Uterus (tissue), 4 donors: ENCODE measurements around the gene TRABD. TPM values are rescaled to one million over a fixed set of nuclear protein-coding genes. Genes with fewer than 3 reads are reported as not detected.

Experiments used
- DNase-seq, 2 donors: peaks; one replicate each; pipeline ENCODE4 v3.0.0-alpha.2; 2019 to 2020
- H3K27ac ChIP-seq, 2 donors: fragments of 200-600 bp; sonication (generic); 1 replicate in 1 of 2; 2 replicates in 1 of 2; pipeline ENCODE4 v1.5.1; 2016 to 2018
- H3K27me3 ChIP-seq, 2 donors: fragments of 200-600 bp; sonication (generic); one replicate each; pipeline ENCODE4 v1.5.1; 2018 to 2019; ENCODE audit warnings: control low read depth in 1 of 2
- H3K36me3 ChIP-seq, 2 donors: fragments of 200-600 bp; sonication (generic); one replicate each; pipeline ENCODE4 v1.5.1; 2019; ENCODE audit warnings: control low read depth in 1 of 2
- H3K4me1 ChIP-seq, 2 donors: fragments of 200-600 bp; sonication (generic); one replicate each; pipeline ENCODE4 v1.5.1; 2018 to 2019; ENCODE audit warnings: control low read depth in 1 of 2
- H3K4me3 ChIP-seq, 2 donors: fragments of 200-600 bp; sonication (generic); 1 replicate in 1 of 2; 2 replicates in 1 of 2; pipeline ENCODE4 v1.5.1; 2018 to 2019; ENCODE audit warnings: mild to moderate bottlenecking in 1 of 2
- H3K9me3 ChIP-seq, 2 donors: fragments of 200-600 bp; sonication (generic); one replicate each; pipeline ENCODE4 v1.5.1; 2019; ENCODE audit warnings: control low read depth in 1 of 2
- CTCF ChIP-seq, 4 experiments: fragments of 200-600 bp in 2 of 4; fragments of 450-650 bp in 2 of 4; sonication (generic) in 2 of 4; IDR thresholded peaks; one replicate each; pipeline ENCODE4 v1.5.1; 2016 to 2019; ENCODE audit warnings: antibody characterized with exemption in 4 of 4, mild to moderate bottlenecking in 2 of 4, moderate library complexity in 1 of 4
- POLR2A ChIP-seq, 2 donors: fragments of 450-650 bp; IDR thresholded peaks; one replicate each; pipeline ENCODE4 v1.6.1; 2016; ENCODE audit warnings: antibody characterized with exemption in 2 of 2, mild to moderate bottlenecking in 1 of 2, moderate library complexity in 1 of 2
- intact Hi-C: fragments of 100-400 bp; cut with DNase I; formaldehyde crosslinking; loops from one replicate; pipeline ENCODE4 v1.15.1; 2023; ENCODE audit warnings: low total_unique reads
- total RNA-seq, 4 donors: library from RNA; depleted of rRNA in 3 of 4; stranded (reverse); fragments of >200 nt in 3 of 4; gene quantifications; one replicate each; pipeline versions ENCODE4 v1.1.0 to v1.2.4, GENCODE V29; 2014 to 2023
- donor health status: DM: yes; HTN: yes; CAD: no.

Gene TRABD
- total RNA-seq, 4 donors from 2014 or later = 9.5 to 37.3 (median 15.0) TPM

GRCh38 chr22:50198624-50199017 is 12.9 kb downstream of the TRABD start:
- Histone ChIP-seq H3K27ac (no peak overlapping the region), H3K36me3 (no peaks in the 10 kb centered on the region), H3K4me3 (no peak overlapping the region), H3K9me3 (no peaks in the 10 kb centered on the region), H3K4me1 (no peaks in the 10 kb centered on the region), H3K27me3 (no peaks in the 10 kb centered on the region)
- intact Hi-C loops = no loop called here
- no peak for DNase-seq
- TF ChIP-seq POLR2A (IDR thresholded peaks at IDR 0.05) (no peak), CTCF (IDR thresholded peaks at IDR 0.05) (no peak)

GRCh38 chr22:50199251-50199721 is 13.6 kb downstream of the TRABD start:
- intact Hi-C loops = no loop called here
- Histone ChIP-seq H3K4me1 (no peaks in the 10 kb centered on the region), H3K9me3 (no peaks in the 10 kb centered on the region), H3K36me3 (no peaks in the 10 kb centered on the region), H3K4me3 (no peak overlapping the region), H3K27me3 (no peaks in the 10 kb centered on the region), H3K27ac (no peak overlapping the region)
- DNase-seq = no peak
- TF ChIP-seq POLR2A (IDR thresholded peaks at IDR 0.05) (no peak), CTCF (IDR thresholded peaks at IDR 0.05) (no peak)

DNA sequence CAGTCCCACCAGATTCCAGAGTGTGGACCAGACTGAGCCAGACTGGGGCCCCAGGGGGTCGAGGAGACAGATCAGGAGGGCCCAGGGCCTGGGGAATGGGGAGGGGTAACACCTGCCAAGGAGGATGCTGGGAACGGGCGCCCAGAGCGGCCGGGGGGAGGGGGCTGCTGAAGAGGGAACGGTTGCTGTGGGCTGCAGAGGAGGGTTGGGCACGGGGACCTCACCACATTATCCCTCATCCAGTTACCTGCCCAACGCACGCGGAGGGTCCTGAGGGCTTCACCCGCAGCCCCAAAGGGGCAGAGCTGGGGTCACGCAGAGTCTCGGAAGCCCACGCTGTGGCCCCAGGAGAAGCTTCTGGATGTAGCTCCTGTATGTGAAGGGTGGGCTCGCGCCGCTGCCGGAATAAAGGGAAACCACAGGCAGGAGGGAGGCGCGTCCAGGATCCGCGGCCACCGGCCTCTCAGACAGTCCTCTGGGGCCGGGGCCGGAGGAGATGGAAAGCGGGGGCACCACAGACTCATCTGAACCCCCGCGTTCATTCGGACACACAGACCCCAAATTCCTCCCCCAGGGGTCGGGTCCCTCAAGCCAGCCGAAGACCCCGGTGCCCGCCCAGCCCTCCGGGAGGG is 14.2 kb downstream of the TRABD start:
- Histone ChIP-seq H3K36me3 (no peaks in the 10 kb centered on the region), H3K4me3 (peak overlapping the region; percentile 60 to 92), H3K9me3 (no peaks in the 10 kb centered on the region), H3K27me3 (no peaks in the 10 kb centered on the region), H3K27ac (peak overlapping the region; percentile 69 to 81), H3K4me1 (no peaks in the 10 kb centered on the region)
- TF ChIP-seq POLR2A (IDR thresholded peaks at IDR 0.05) (no peak), CTCF (IDR thresholded peaks at IDR 0.05) (no peak)
- DNase-seq = peak in 1 of 2 donors; percentile 33
- intact Hi-C loops = loop anchor here (10.0 kb wide), 1 partner anchor 275 kb away; no protein-coding TSS in a partner anchor

DNA sequence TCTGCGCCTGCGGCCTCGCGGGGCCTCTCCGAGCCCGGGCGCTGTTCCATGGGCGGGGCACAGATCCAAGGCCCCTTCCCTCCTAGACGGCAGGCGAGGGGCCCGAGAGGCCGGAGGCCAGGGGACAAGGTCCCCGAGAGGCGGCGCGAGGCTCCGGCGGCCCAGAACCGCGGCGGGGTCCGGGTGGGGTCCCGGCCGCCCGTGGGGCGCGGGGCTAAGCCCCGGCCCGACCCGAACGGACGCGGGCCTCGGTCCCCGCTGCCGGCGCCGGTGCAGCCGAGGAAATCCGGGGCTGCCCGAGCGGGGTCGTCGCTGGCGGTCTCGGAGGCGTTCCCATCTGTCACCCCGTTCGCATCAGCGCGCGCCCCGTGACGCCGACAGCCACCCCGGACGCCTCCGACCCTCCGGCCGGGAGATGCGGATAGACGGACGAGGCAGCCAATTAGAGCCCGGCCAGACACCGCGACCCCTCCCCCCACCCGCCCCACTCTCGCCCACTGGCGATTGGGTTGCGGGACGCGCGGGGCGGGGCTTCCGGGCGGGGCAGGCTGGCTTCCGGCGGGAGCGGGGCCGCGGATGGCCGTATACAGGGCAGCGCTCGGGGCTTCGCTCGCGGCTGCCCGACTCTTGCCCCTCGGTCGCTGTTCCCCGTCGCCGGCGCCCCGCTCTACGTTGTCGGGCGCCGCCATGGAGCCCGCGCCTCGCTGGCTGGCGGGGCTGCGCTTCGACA is 14.9 kb downstream of the TRABD start, which contains the start of gene SELENOO:
Gene SELENOO, plus strand, starts transcription at position 551 of the 730 bp plus-strand sequence. Its CDS starts 26 bp downstream, at position 577.
- no peaks in the 10 kb centered on the region for H3K27me3 ChIP-seq
- peak within 1 kb of the TSS; percentile 60 to 92 for H3K4me3 ChIP-seq
- no peaks in the 10 kb centered on the region for H3K9me3 ChIP-seq
- intact Hi-C loops = loop anchor here (10.0 kb wide), 1 partner anchor 276 kb away; no protein-coding TSS in a partner anchor
- H3K4me1 ChIP-seq = no peaks in the 10 kb centered on the region
- peak within 1 kb of the TSS; percentile 70 to 81 for H3K27ac ChIP-seq
- DNase-seq = peak; percentile 90 to 93
- no peaks in the 10 kb centered on the region for H3K36me3 ChIP-seq
- TF ChIP-seq CTCF (IDR thresholded peaks at IDR 0.05) (peak in 1 of 4 experiments; percentile 6), POLR2A (IDR thresholded peaks at IDR 0.05) (peak; percentile 74 to 91)
